NOMO-1 (cell line): ENCODE data around the gene ANKLE2.
"Not testable (repeated sequence)": the region's sequence is repeated elsewhere in the genome, so short reads cannot be mapped to it uniquely, and the experiment has no call there.

Experiments used
- DNase-seq, 2 experiments: peaks; one replicate each; lab custom pipeline; 2025; ENCODE audit not compliant: unreplicated experiment in 2 of 2; lab: John Stamatoyannopoulos, UW

The ANKLE2 gene

GRCh38 chr12:132695431-132695830 is 66.2 kb downstream of the ANKLE2 start:
- no peak for DNase-seq

GRCh38 chr12:132694888-132695287 is 66.7 kb downstream of the ANKLE2 start:
- not testable (repeated sequence) for DNase-seq

- not testable (repeated sequence) for DNase-seq
Measured at GRCh38 chr12:132692030-132692429, 69.6 kb downstream of the ANKLE2 start.

GRCh38 chr12:132690112-132690511 is 71.5 kb downstream of the ANKLE2 start:
- DNase-seq, result no peak

- DNase-seq, result no peak
Measured at GRCh38 chr12:132689227-132689626, 72.4 kb downstream of the ANKLE2 start.

GRCh38 chr12:132687211-132688164 is 74.1 kb downstream of the ANKLE2 start, which contains the start of the genes POLE and PXMP2:
POLE (minus strand) TSS chr12:132687342; CDS start chr12:132687315, 27 bp downstream.
PXMP2 (plus strand) TSS chr12:132687587; CDS start chr12:132687671, 84 bp downstream.
- DNase-seq, result peak; percentile 89 to 97

GRCh38 chr12:132686825-132687210 is 74.8 kb downstream of the ANKLE2 start:
- DNase-seq, result peak in 1 of 2 experiments; percentile 24

- no peak for DNase-seq
Measured at GRCh38 chr12:132685400-132685799, 76.2 kb downstream of the ANKLE2 start.

- no peak for DNase-seq
Measured at GRCh38 chr12:132677492-132677891, 84.1 kb downstream of the ANKLE2 start.

- DNase-seq, result no peak
Measured at GRCh38 chr12:132675757-132676432, 85.7 kb downstream of the ANKLE2 start.
